MCF 10A (cell line): ENCODE data around the gene MSL3B. TPM values are rescaled to one million over a fixed set of nuclear protein-coding genes. Genes with fewer than 3 reads are reported as not detected.

Source experiments
- BruUV-seq: library from RNA; stranded (reverse); fragments of 400-500 nt; replicated peaks from 2 replicates; lab custom pipeline; 2021; lab: Mats Ljungman, UMichigan
- CTCF ChIA-PET: fragments of 300-600 bp; sonication (Branson Sonifier 250); formaldehyde crosslinking; extraction: SDS; loops from one replicate; lab custom pipeline; 2021; ENCODE audit warnings: antibody characterized with exemption, inconsistent platforms; lab: Yijun Ruan, JAX
- POLR2A ChIA-PET: fragments of 300-600, 350-650 bp; sonication (Branson Sonifier 250); formaldehyde crosslinking; extraction: SDS; loops from one replicate; lab custom pipeline; 2020; ENCODE audit warnings: antibody characterized with exemption, inconsistent platforms; lab: Yijun Ruan, JAX
- DNase-seq: peaks from one replicate; pipeline ENCODE4 v3.0.0-alpha.2; 2018; ENCODE audit not compliant: unreplicated experiment
- H3K27ac Mint-ChIP-seq: one replicate; pipeline ENCODE4 v1.8.0; 2022; ENCODE audit warnings: mild to moderate bottlenecking, low read depth, mixed read lengths; ENCODE audit not compliant: unreplicated experiment
- H3K27me3 Mint-ChIP-seq: one replicate; pipeline ENCODE4 v1.8.0; 2022; ENCODE audit warnings: mixed read lengths; ENCODE audit not compliant: insufficient read depth, unreplicated experiment
- H3K36me3 Mint-ChIP-seq: one replicate; pipeline ENCODE4 v1.8.0; 2022; ENCODE audit warnings: mild to moderate bottlenecking, moderate library complexity, mixed read lengths; ENCODE audit not compliant: insufficient read depth, unreplicated experiment
- H3K4me1 Mint-ChIP-seq: one replicate; pipeline ENCODE4 v1.8.0; 2022; ENCODE audit warnings: mixed read lengths; ENCODE audit not compliant: insufficient read depth, unreplicated experiment
- H3K4me3 Mint-ChIP-seq: one replicate; pipeline ENCODE4 v1.8.0; 2022; ENCODE audit warnings: mild to moderate bottlenecking, moderate library complexity, mixed read lengths; ENCODE audit not compliant: unreplicated experiment
- H3K9me3 Mint-ChIP-seq: one replicate; pipeline ENCODE4 v1.8.0; 2022; ENCODE audit warnings: mixed read lengths; ENCODE audit not compliant: unreplicated experiment
- CTCF ChIP-seq: fragments of 200-600 bp; IDR thresholded peaks from one replicate; pipeline ENCODE4 v1.8.0; 2022; ENCODE audit warnings: antibody characterized with exemption, mild to moderate bottlenecking; ENCODE audit not compliant: unreplicated experiment
- intact Hi-C: fragments of 100-400 bp; cut with micrococcal nuclease; formaldehyde crosslinking; loops from 2 replicates; pipeline ENCODE4 v1.14.1; 2022
- total RNA-seq: library from RNA; stranded (reverse); gene quantifications from 2 replicates; pipeline ENCODE4 v1.2.3, GENCODE V29; 2022

The MSL3B gene

GRCh38 chr2:233817361-233817911 lies 50.8 kb downstream of the MSL3B start:
- BruUV-seq = no TSS peak
- no peaks in the 10 kb centered on the region for H3K27me3 Mint-ChIP-seq
- ChIA-PET POLR2A (interaction anchor here (1.1 kb wide), 1 partner anchor 56 kb away, joined by 3 read pairs; no protein-coding TSS in a partner anchor), CTCF (no interaction called here)
- no peak for DNase-seq
- no peak overlapping the region for H3K27ac Mint-ChIP-seq
- no peak overlapping the region for H3K4me3 Mint-ChIP-seq
- H3K9me3 Mint-ChIP-seq = no peaks in the 10 kb centered on the region
- TF ChIP-seq CTCF = no peak
- no peaks in the 10 kb centered on the region for H3K36me3 Mint-ChIP-seq
- intact Hi-C loops = no loop called here
- H3K4me1 Mint-ChIP-seq = no peaks in the 10 kb centered on the region

- CTCF ChIA-PET = no interaction called here
- H3K4me3 Mint-ChIP-seq = no peak overlapping the region
- BruUV-seq = no TSS peak
- POLR2A ChIA-PET = interaction anchor here (1.1 kb wide), 1 partner anchor 56 kb away, joined by 3 read pairs; no protein-coding TSS in a partner anchor
- no peaks in the 10 kb centered on the region for H3K4me1 Mint-ChIP-seq
- no peaks in the 10 kb centered on the region for H3K27me3 Mint-ChIP-seq
- no peak for DNase-seq
- H3K36me3 Mint-ChIP-seq = no peaks in the 10 kb centered on the region
- intact Hi-C loops = no loop called here
- H3K9me3 Mint-ChIP-seq = no peaks in the 10 kb centered on the region
- TF ChIP-seq CTCF = no peak
- no peak overlapping the region for H3K27ac Mint-ChIP-seq
Observed at GRCh38 chr2:233816771-233817170, 51.4 kb downstream of the MSL3B start.

GRCh38 chr2:233816334-233816733 lies 51.9 kb downstream of the MSL3B start:
- no TSS peak for BruUV-seq
- ChIA-PET POLR2A (no interaction called here), CTCF (no interaction called here)
- no peak overlapping the region for H3K4me3 Mint-ChIP-seq
- intact Hi-C loops = no loop called here
- no peaks in the 10 kb centered on the region for H3K27me3 Mint-ChIP-seq
- no peaks in the 10 kb centered on the region for H3K9me3 Mint-ChIP-seq
- DNase-seq = no peak
- no peak overlapping the region for H3K27ac Mint-ChIP-seq
- H3K4me1 Mint-ChIP-seq = no peaks in the 10 kb centered on the region
- H3K36me3 Mint-ChIP-seq = no peaks in the 10 kb centered on the region
- no peak for TF ChIP-seq CTCF

- Mint-ChIP-seq H3K27ac (no peak overlapping the region), H3K4me3 (no peak overlapping the region), H3K4me1 (no peaks in the 10 kb centered on the region), H3K9me3 (no peaks in the 10 kb centered on the region), H3K36me3 (no peaks in the 10 kb centered on the region), H3K27me3 (no peaks in the 10 kb centered on the region)
- CTCF ChIA-PET = no interaction called here
- intact Hi-C loops = no loop called here
- BruUV-seq = no TSS peak
- POLR2A ChIA-PET = no interaction called here
- DNase-seq = no peak
- TF ChIP-seq CTCF = no peak
Observed at GRCh38 chr2:233815861-233816260, 52.3 kb downstream of the MSL3B start.

Other genes with a start within 250 kb of the MSL3B start
- gene UGT1A10, start 231.9 kb downstream of the MSL3B start, total RNA-seq = not detected in 2 replicates
- not detected in 2 replicates for gene UGT1A9, start 196.5 kb downstream of the MSL3B start, total RNA-seq
- not detected in 2 replicates for gene UGT1A7, start 186.5 kb downstream of the MSL3B start, total RNA-seq
- 0.79 TPM in 1 of 2 replicates, not detected in the other for gene UGT1A6, start 175.5 kb downstream of the MSL3B start, total RNA-seq
- gene UGT1A5, start 155.5 kb downstream of the MSL3B start, total RNA-seq = not detected in 2 replicates
- 0.12 TPM in 1 of 2 replicates, not detected in the other for gene UGT1A4, start 149.7 kb downstream of the MSL3B start, total RNA-seq
- not detected in 2 replicates for gene UGT1A3, start 139.3 kb downstream of the MSL3B start, total RNA-seq
- not detected in 2 replicates for gene UGT1A1, start 108.1 kb downstream of the MSL3B start, total RNA-seq
- not detected in 2 replicates for gene MROH2A, start 90.1 kb downstream of the MSL3B start, total RNA-seq
- gene HJURP, start 13.9 kb downstream of the MSL3B start, total RNA-seq = 12.7 and 29.3 TPM in 2 replicates
- gene TRPM8, start 49.0 kb upstream of the MSL3B start, total RNA-seq = not detected in 2 replicates
- gene SPP2, start 182.3 kb upstream of the MSL3B start, total RNA-seq = not detected in 2 replicates